Keratinocyte (primary cell): ENCODE data around the gene ITPK1. TPM values are rescaled to one million over a fixed set of nuclear protein-coding genes. Genes with fewer than 3 reads are reported as not detected.

Source experiments
- DNase-seq: peaks from one replicate; pipeline ENCODE4 v3.0.0-alpha.2; 2011; ENCODE audit warnings: low read depth, missing footprints, low spot score
- FAIRE-seq: peaks from 2 replicates; lab custom pipeline; 2011; peaks lifted over from hg19 to GRCh38; lab: Jason Lieb, UNC
- H2AFZ ChIP-seq: 2 replicates; pipeline ENCODE4 v1.6.0; 2012; ENCODE audit warnings: low read length, control low read depth, inconsistent platforms; ENCODE audit not compliant: control insufficient read depth
- H3K27ac ChIP-seq: 2 replicates; pipeline ENCODE4 v1.5.1; 2011; ENCODE audit warnings: low read length; ENCODE audit not compliant: control insufficient read depth, insufficient read depth
- H3K27me3 ChIP-seq: 3 replicates; pipeline ENCODE4 v1.6.0; 2011; ENCODE audit warnings: low read length; ENCODE audit not compliant: control insufficient read depth, insufficient read depth; ENCODE audit errors: extremely low read depth
- H3K36me3 ChIP-seq, 2 experiments: 2 replicates in 1 of 2; 3 replicates in 1 of 2; pipeline ENCODE4 v1.5.1; 2011; ENCODE audit warnings: low read length in 2 of 2, mild to moderate bottlenecking in 1 of 2; ENCODE audit not compliant: control insufficient read depth in 2 of 2, insufficient read depth in 2 of 2; ENCODE audit errors: extremely low read depth in 1 of 2
- H3K4me1 ChIP-seq: 3 replicates; pipeline ENCODE4 v1.5.1; 2011; ENCODE audit warnings: low read length; ENCODE audit not compliant: control insufficient read depth, insufficient read depth; ENCODE audit errors: extremely low read depth
- H3K4me2 ChIP-seq: 3 replicates; pipeline ENCODE4 v1.6.0; 2011; ENCODE audit warnings: low read depth, low read length; ENCODE audit not compliant: control insufficient read depth, insufficient read depth; ENCODE audit errors: extremely low read depth
- H3K4me3 ChIP-seq, 3 experiments: fragments of 200-600 bp in 1 of 3; sonication (generic) in 1 of 3; 2 replicates in 2 of 3; 3 replicates in 1 of 3; pipeline ENCODE4 v1.5.1; 2011 to 2016; ENCODE audit warnings: low read length in 3 of 3, mild to moderate bottlenecking in 3 of 3, control low read depth in 2 of 3, inconsistent platforms in 1 of 3, low read depth in 1 of 3, mixed read lengths in 1 of 3, mixed run types in 1 of 3, moderate library complexity in 1 of 3; ENCODE audit not compliant: control insufficient read depth in 2 of 3, insufficient read depth in 2 of 3; ENCODE audit errors: extremely low read depth in 1 of 3
- H3K79me2 ChIP-seq: 2 replicates; pipeline ENCODE4 v1.6.0; 2012; ENCODE audit warnings: low read length; ENCODE audit not compliant: control insufficient read depth, insufficient read depth
- H3K9ac ChIP-seq: 3 replicates; pipeline ENCODE4 v1.6.0; 2011; ENCODE audit warnings: low read length; ENCODE audit not compliant: control insufficient read depth, insufficient read depth; ENCODE audit errors: extremely low read depth
- H3K9me1 ChIP-seq: 3 replicates; pipeline ENCODE4 v1.6.0; 2011; ENCODE audit warnings: low read length; ENCODE audit not compliant: control insufficient read depth, insufficient read depth; ENCODE audit errors: extremely low read depth
- H3K9me3 ChIP-seq: 2 replicates; pipeline ENCODE4 v1.5.1; 2012; ENCODE audit warnings: low read depth, low read length; ENCODE audit not compliant: control insufficient read depth
- H4K20me1 ChIP-seq: 3 replicates; pipeline ENCODE4 v1.6.0; 2011; ENCODE audit warnings: low read length; ENCODE audit not compliant: control insufficient read depth, insufficient read depth; ENCODE audit errors: extremely low read depth
- CTCF ChIP-seq, 3 experiments: IDR thresholded peaks in 1 of 3; conservative IDR thresholded peaks in 1 of 3; optimal IDR thresholded peaks in 1 of 3; 2 replicates in 2 of 3; 3 replicates in 1 of 3; pipeline versions ENCODE3 to v1.5.1; 2011; ENCODE audit warnings: low read length in 3 of 3, mild to moderate bottlenecking in 3 of 3, moderate library complexity in 2 of 3, control low read depth in 1 of 3, inconsistent platforms in 1 of 3; ENCODE audit not compliant: insufficient read depth in 2 of 3; ENCODE audit errors: extremely low read depth in 1 of 3
- EZH2 ChIP-seq: IDR thresholded peaks from one replicate; pipeline ENCODE4 v1.6.1; 2012; ENCODE audit warnings: inconsistent platforms, mild to moderate bottlenecking, low read length, moderate library complexity
- dilution Hi-C: fragments of 300-500 bp; cut with MboI; formaldehyde crosslinking; loops from one replicate; pipeline ENCODE4 v1.7.0; 2020; ENCODE audit warnings: low sequenced_read_pairs; ENCODE audit not compliant: extremely low pct_ligation_motif_present
- polyA plus RNA-seq, 5 experiments: library from polyadenylated mRNA; depleted of rRNA in 3 of 5; stranded (reverse) in 3 of 5; stranded (forward) in 1 of 5; unstranded in 1 of 5; fragments of >200 nt; gene quantifications; 1 replicate in 1 of 5; 2 replicates in 3 of 5; 3 replicates in 1 of 5; pipeline versions ENCODE4 v1.2.1 to v1.2.3, GENCODE V29; 2011 to 2012; ENCODE audit warnings: missing spikeins in 2 of 5, low read depth in 1 of 5, low replicate concordance in 1 of 5

The ITPK1 gene
- polyA plus RNA-seq, 1 donor (not counting 4 experiments of a cell fraction or from before 2014, with no cell fraction given), result 67.8 TPM

DNA sequence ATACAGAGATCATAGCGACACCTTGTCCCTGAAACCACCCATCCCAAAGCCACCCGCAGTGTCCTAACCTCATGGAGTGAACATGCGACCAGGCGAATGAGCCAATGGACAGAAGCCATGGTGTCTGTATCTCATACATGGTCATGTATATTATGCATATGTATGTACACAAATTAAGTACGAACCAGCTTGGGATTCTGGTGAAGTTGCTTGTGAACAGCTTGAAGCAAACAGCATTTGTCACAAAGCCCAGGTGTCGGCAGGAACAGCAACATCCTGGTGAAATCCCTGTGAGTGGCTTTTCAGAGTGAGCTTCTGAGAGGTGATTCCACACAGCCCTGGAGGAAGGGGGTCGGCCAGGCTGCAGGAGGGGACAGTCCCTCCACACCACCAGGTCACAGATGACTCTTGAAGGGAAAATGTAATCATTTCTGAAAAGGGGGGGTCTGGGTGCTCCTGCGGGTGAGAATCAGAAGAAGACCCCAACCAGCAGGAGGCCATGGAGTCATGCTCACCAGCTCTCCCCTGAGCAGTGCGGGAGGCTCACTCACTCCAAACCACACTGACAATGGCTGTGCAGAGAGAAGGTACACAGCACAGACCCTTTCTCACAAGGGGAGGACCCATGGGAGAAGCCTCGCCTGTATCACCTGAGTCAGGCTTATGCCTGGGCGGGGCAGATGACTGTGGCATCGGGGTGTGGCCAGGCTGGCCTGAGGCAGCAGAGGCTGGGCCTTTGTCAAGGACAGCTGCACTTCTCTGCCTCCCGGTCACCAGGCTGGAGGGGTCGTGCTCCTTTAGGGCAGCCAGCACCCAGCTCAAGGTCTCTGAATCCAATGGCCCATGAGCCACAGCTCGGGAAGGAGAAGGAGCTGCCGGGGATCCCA, 178.4 kb downstream of the ITPK1 start:
- peaks cover 5 to 9% of the 10 kb centered on the region in 2 experiments for H3K36me3 ChIP-seq
- peak overlapping the region; percentile 10 for H3K4me2 ChIP-seq
- H3K4me1 ChIP-seq, result peaks cover 17% of the 10 kb centered on the region
- TF ChIP-seq CTCF (optimal IDR thresholded peaks at IDR 0.05 in 1 of 3, IDR thresholded peaks at IDR 0.05 in 1 of 3, conservative IDR thresholded peaks at IDR 0.05 in 1 of 3; ENCODE audit: extremely low read depth in 1 of 3, insufficient read depth in 2 of 3, low read length in 3 of 3) (no peak), EZH2 (no peak)
- dilution Hi-C loops, result no loop called here
- no peaks in the 10 kb centered on the region for H3K79me2 ChIP-seq
- H4K20me1 ChIP-seq, result no peaks in the 10 kb centered on the region
- no peak overlapping the region for H3K4me3 ChIP-seq
- peak; percentile 44 for FAIRE-seq
- no peaks in the 10 kb centered on the region for H3K27me3 ChIP-seq
- H3K27ac ChIP-seq, result peak overlapping the region; percentile 54
- H3K9ac ChIP-seq, result peak overlapping the region; percentile 37
- no peak overlapping the region for H2AFZ ChIP-seq
- no peaks in the 10 kb centered on the region for H3K9me1 ChIP-seq
- peak; percentile 45 for DNase-seq
- no peaks in the 10 kb centered on the region for H3K9me3 ChIP-seq

DNA sequence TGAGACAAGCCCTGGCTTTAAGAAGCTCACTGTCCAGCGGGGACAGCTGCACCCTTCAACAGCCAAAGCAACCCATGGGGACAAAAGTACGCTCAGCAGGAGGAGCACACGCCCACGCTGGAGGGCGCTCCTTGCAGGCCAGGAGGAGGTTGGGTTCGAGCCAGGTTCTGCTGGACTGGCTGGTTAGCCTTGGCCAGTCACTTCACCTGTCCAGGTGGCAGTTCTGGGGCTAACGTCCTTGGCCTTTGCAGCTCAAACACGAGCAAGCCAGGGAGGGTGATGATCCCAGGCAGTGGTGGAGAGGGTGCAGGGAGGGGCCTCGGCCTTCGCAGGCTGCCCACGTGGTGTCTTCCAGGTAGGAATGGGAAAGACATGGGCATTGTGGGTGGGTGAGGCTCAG, 179.6 kb downstream of the ITPK1 start:
- H3K79me2 ChIP-seq, result no peaks in the 10 kb centered on the region
- dilution Hi-C loops, result no loop called here
- peaks cover 22% of the 10 kb centered on the region for H3K4me1 ChIP-seq
- no peak overlapping the region for H3K27ac ChIP-seq
- FAIRE-seq, result no peak
- no peaks in the 10 kb centered on the region for H3K27me3 ChIP-seq
- no peak overlapping the region for H3K9ac ChIP-seq
- no peaks in the 10 kb centered on the region for H3K9me3 ChIP-seq
- H3K4me3 ChIP-seq, result no peak overlapping the region
- no peak for DNase-seq
- peaks cover 3% of the 10 kb centered on the region for H4K20me1 ChIP-seq
- TF ChIP-seq EZH2 (no peak), CTCF (optimal IDR thresholded peaks at IDR 0.05 in 1 of 3, IDR thresholded peaks at IDR 0.05 in 1 of 3, conservative IDR thresholded peaks at IDR 0.05 in 1 of 3; ENCODE audit: extremely low read depth in 1 of 3, insufficient read depth in 2 of 3, low read length in 3 of 3) (no peak)
- peaks cover 5% of the 10 kb centered on the region in 2 experiments for H3K36me3 ChIP-seq
- no peak overlapping the region for H3K4me2 ChIP-seq
- no peaks in the 10 kb centered on the region for H3K9me1 ChIP-seq
- H2AFZ ChIP-seq, result no peak overlapping the region
